ENCODE measurements around the gene ODAD3.

Gene ODAD3

GRCh38 chr19:11457831-11458230 lies 22.9 kb upstream of the ODAD3 start:
- TF ChIP-seq, protein P1, sequence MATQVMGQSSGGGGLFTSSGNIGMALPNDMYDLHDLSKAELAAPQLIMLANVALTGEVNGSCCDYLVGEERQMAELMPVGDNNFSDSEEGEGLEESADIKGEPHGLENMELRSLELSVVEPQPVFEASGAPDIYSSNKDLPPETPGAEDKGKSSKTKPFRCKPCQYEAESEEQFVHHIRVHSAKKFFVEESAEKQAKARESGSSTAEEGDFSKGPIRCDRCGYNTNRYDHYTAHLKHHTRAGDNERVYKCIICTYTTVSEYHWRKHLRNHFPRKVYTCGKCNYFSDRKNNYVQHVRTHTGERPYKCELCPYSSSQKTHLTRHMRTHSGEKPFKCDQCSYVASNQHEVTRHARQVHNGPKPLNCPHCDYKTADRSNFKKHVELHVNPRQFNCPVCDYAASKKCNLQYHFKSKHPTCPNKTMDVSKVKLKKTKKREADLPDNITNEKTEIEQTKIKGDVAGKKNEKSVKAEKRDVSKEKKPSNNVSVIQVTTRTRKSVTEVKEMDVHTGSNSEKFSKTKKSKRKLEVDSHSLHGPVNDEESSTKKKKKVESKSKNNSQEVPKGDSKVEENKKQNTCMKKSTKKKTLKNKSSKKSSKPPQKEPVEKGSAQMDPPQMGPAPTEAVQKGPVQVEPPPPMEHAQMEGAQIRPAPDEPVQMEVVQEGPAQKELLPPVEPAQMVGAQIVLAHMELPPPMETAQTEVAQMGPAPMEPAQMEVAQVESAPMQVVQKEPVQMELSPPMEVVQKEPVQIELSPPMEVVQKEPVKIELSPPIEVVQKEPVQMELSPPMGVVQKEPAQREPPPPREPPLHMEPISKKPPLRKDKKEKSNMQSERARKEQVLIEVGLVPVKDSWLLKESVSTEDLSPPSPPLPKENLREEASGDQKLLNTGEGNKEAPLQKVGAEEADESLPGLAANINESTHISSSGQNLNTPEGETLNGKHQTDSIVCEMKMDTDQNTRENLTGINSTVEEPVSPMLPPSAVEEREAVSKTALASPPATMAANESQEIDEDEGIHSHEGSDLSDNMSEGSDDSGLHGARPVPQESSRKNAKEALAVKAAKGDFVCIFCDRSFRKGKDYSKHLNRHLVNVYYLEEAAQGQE (IDR thresholded peaks at IDR 0.05; ENCODE audit: insufficient read depth in 1 of 2, low read depth in 2 of 2, low read length in 2 of 2), result no peak
- TF ChIP-seq POLR2AphosphoS5 (IDR thresholded peaks at IDR 0.05; ENCODE audit: low read depth, low read length) (no peak), TAF1 (IDR thresholded peaks at IDR 0.05; ENCODE audit: borderline replicate concordance, insufficient read depth, low read length) (no peak), SIN3A (IDR thresholded peaks at IDR 0.05; ENCODE audit: borderline replicate concordance, insufficient read depth, low read length) (no peak), FOXP2 (optimal IDR thresholded peaks at IDR 0.05; ENCODE audit: borderline replicate concordance, extremely low read depth, extremely low read length, insufficient read depth) (no peak)

- TF ChIP-seq FOXP2 (optimal IDR thresholded peaks at IDR 0.05; ENCODE audit: borderline replicate concordance, extremely low read depth, extremely low read length, insufficient read depth) (no peak), SIN3A (IDR thresholded peaks at IDR 0.05; ENCODE audit: borderline replicate concordance, insufficient read depth, low read length) (no peak), POLR2AphosphoS5 (IDR thresholded peaks at IDR 0.05; ENCODE audit: low read depth, low read length) (no peak), TAF1 (IDR thresholded peaks at IDR 0.05; ENCODE audit: borderline replicate concordance, insufficient read depth, low read length) (no peak)
- TF ChIP-seq, protein P1 (IDR thresholded peaks at IDR 0.05; ENCODE audit: insufficient read depth in 1 of 2, low read depth in 2 of 2, low read length in 2 of 2), result no peak
These were observed 22.2 kb upstream of the ODAD3 start for GRCh38 chr19:11457115-11457514.

DNA sequence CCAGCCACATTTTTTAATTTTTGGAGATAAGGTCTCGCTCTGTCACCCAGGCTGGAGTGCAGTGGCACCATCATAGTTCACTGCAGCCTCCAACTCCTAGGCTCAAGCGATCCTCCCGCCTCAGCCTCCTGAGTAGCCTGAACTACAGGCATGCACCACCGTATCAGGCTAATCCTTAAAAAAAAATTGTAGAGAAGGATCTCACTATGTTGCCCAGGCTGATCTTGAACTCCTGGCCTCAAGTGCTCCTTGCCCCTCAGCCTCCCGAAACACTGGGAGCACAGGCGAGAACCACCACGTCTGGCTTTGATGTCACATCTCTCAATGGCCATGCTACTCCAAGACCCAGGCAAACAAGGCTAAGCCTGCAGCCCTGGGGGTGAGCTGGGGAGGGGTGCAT lies 21.7 kb upstream of the ODAD3 start:
- no peak for TF ChIP-seq FOXP2 (optimal IDR thresholded peaks at IDR 0.05; ENCODE audit: borderline replicate concordance, extremely low read depth, extremely low read length, insufficient read depth)
- TF ChIP-seq, protein P1 (IDR thresholded peaks at IDR 0.05; ENCODE audit: insufficient read depth in 1 of 2, low read depth in 2 of 2, low read length in 2 of 2), result no peak
- TF ChIP-seq TAF1 (IDR thresholded peaks at IDR 0.05; ENCODE audit: borderline replicate concordance, insufficient read depth, low read length), result no peak
- TF ChIP-seq SIN3A (IDR thresholded peaks at IDR 0.05; ENCODE audit: borderline replicate concordance, insufficient read depth, low read length), result no peak
- no peak for TF ChIP-seq POLR2AphosphoS5 (IDR thresholded peaks at IDR 0.05; ENCODE audit: low read depth, low read length)

GRCh38 chr19:11453468-11454341 lies 18.8 kb upstream of the ODAD3 start:
- no peak for TF ChIP-seq FOXP2 (optimal IDR thresholded peaks at IDR 0.05; ENCODE audit: borderline replicate concordance, extremely low read depth, extremely low read length, insufficient read depth)
- no peak for TF ChIP-seq TAF1 (IDR thresholded peaks at IDR 0.05; ENCODE audit: borderline replicate concordance, insufficient read depth, low read length)
- no peak for TF ChIP-seq SIN3A (IDR thresholded peaks at IDR 0.05; ENCODE audit: borderline replicate concordance, insufficient read depth, low read length)
- no peak for TF ChIP-seq POLR2AphosphoS5 (IDR thresholded peaks at IDR 0.05; ENCODE audit: low read depth, low read length)
- TF ChIP-seq, protein P1 (IDR thresholded peaks at IDR 0.05; ENCODE audit: insufficient read depth in 1 of 2, low read depth in 2 of 2, low read length in 2 of 2), result no peak
